Tibial nerve (tissue), 4 donors: ENCODE results near the gene SIX2. TPM values are rescaled to one million over a fixed set of nuclear protein-coding genes. Genes with fewer than 3 reads are reported as not detected.

Experiments used
- DNase-seq, 2 donors: peaks; one replicate each; pipeline ENCODE4 v3.0.0-alpha.2; 2019; ENCODE audit warnings: low spot score in 2 of 2
- H3K27ac ChIP-seq, 4 donors: fragments of 200-600 bp; sonication (generic) in 3 of 4; one replicate each; pipeline ENCODE4 v1.5.1; 2017 to 2019; ENCODE audit warnings: mild to moderate bottlenecking in 1 of 4
- H3K27me3 ChIP-seq, 2 donors: fragments of 200-600 bp; sonication (generic) in 1 of 2; one replicate each; pipeline versions ENCODE4 v1.5.1 to v1.6.0; 2017 to 2019
- H3K36me3 ChIP-seq, 3 donors: fragments of 200-600 bp; sonication (generic); one replicate each; pipeline ENCODE4 v1.5.1; 2018 to 2019
- H3K4me1 ChIP-seq, 4 donors: fragments of 200-600 bp; sonication (generic) in 3 of 4; one replicate each; pipeline ENCODE4 v1.5.1; 2017 to 2019
- H3K4me3 ChIP-seq, 4 donors: fragments of 200-600 bp; sonication (generic) in 3 of 4; one replicate each; pipeline ENCODE4 v1.5.1; 2017 to 2019; ENCODE audit warnings: mild to moderate bottlenecking in 1 of 4, moderate library complexity in 1 of 4
- H3K9me3 ChIP-seq, 4 donors: fragments of 200-600 bp; sonication (generic) in 3 of 4; one replicate each; pipeline ENCODE4 v1.5.1; 2017 to 2019
- CTCF ChIP-seq, 5 experiments: fragments of 200-600 bp in 3 of 5; fragments of 450-650 bp in 2 of 5; sonication (generic) in 3 of 5; IDR thresholded peaks; one replicate each; pipeline ENCODE4 v1.5.1; 2016 to 2019; ENCODE audit warnings: antibody characterized with exemption in 5 of 5, mild to moderate bottlenecking in 3 of 5, moderate library complexity in 2 of 5
- EP300 ChIP-seq, 2 donors: sonication (generic); formaldehyde crosslinking; IDR thresholded peaks; one replicate each; pipeline ENCODE4 v1.6.1; 2017; ENCODE audit warnings: antibody characterized with exemption in 2 of 2, mild to moderate bottlenecking in 1 of 2
- POLR2A ChIP-seq, 2 donors: fragments of 450-650 bp; IDR thresholded peaks; one replicate each; pipeline ENCODE4 v1.6.1; 2017; ENCODE audit warnings: antibody characterized with exemption in 2 of 2, mild to moderate bottlenecking in 2 of 2, moderate library complexity in 2 of 2
- WGBS, 2 donors: methylation state at CpG; one replicate each; pipeline ENCODE4 v1.1.5; 2018; 5-methylcytosine and 5-hydroxymethylcytosine counted together
- total RNA-seq, 4 donors: library from RNA; depleted of rRNA; stranded (reverse); fragments of >200 nt; gene quantifications; one replicate each; pipeline ENCODE4 v1.1.0, GENCODE V29; 2016

SIX2 gene
- total RNA-seq, 4 donors from 2014 or later = 0.87 to 4.9 (median 2.5) TPM

GRCh38 chr2:44981714-44982108 lies 27.5 kb downstream of the SIX2 start:
- DNase-seq = peak; percentile 64 to 82
- H3K9me3 ChIP-seq = no peaks in the 10 kb centered on the region
- H3K36me3 ChIP-seq = no peaks in the 10 kb centered on the region
- H3K27ac ChIP-seq = no peak overlapping the region
- TF ChIP-seq EP300 (IDR thresholded peaks at IDR 0.05) (no peak), CTCF (IDR thresholded peaks at IDR 0.05) (peak; percentile 73 to 91 (median 76)), POLR2A (IDR thresholded peaks at IDR 0.05) (no peak)
- no peaks in the 10 kb centered on the region for H3K4me1 ChIP-seq
- H3K27me3 ChIP-seq = peaks cover 0 to 20% of the 10 kb centered on the region in 2 donors
- 13 to 14% methylated on average over 14 of the region's 14 CpGs for WGBS, 2 donors
- H3K4me3 ChIP-seq = no peak overlapping the region

- no peak for DNase-seq
- Histone ChIP-seq H3K4me3 (no peak overlapping the region), H3K27ac (no peak overlapping the region), H3K4me1 (no peaks in the 10 kb centered on the region), H3K27me3 (peaks cover 0 to 22% of the 10 kb centered on the region in 2 donors), H3K36me3 (no peaks in the 10 kb centered on the region), H3K9me3 (no peaks in the 10 kb centered on the region)
- TF ChIP-seq EP300 (IDR thresholded peaks at IDR 0.05) (no peak), CTCF (IDR thresholded peaks at IDR 0.05) (no peak), POLR2A (IDR thresholded peaks at IDR 0.05) (no peak)
- 37 to 41% methylated on average over 7 to 9 of the region's 9 CpGs for WGBS, 2 donors
Measured at GRCh38 chr2:44980751-44981713, 28.2 kb downstream of the SIX2 start.

DNA sequence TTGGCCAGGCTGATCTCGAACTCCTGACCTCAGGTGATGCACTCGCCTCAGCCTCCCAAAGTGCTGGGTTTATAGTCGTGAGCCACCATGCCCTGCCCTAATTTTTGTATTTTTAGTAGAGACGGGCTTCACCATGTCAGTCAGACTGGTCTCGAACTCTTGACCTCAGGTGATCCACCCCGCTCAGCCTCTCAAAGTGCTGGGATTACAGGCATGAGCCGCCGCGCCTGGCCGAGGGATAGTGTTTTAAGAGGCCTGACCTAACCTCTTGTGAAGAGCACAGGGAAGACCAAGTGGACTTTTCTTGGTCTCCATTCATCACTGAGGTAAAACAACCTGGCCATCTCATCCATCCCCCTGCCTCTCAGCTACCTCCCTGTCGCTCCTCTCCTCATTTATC lies 29.7 kb downstream of the SIX2 start:
- no peak overlapping the region for H3K4me3 ChIP-seq
- WGBS, 2 donors = 70 to 79% methylated on average over 11 of the region's 11 CpGs
- no peak overlapping the region for H3K27ac ChIP-seq
- no peaks in the 10 kb centered on the region for H3K4me1 ChIP-seq
- H3K9me3 ChIP-seq = no peaks in the 10 kb centered on the region
- no peak for DNase-seq
- no peaks in the 10 kb centered on the region for H3K36me3 ChIP-seq
- no peak for TF ChIP-seq CTCF (IDR thresholded peaks at IDR 0.05)
- H3K27me3 ChIP-seq = peaks cover 0 to 32% of the 10 kb centered on the region in 2 donors

DNA sequence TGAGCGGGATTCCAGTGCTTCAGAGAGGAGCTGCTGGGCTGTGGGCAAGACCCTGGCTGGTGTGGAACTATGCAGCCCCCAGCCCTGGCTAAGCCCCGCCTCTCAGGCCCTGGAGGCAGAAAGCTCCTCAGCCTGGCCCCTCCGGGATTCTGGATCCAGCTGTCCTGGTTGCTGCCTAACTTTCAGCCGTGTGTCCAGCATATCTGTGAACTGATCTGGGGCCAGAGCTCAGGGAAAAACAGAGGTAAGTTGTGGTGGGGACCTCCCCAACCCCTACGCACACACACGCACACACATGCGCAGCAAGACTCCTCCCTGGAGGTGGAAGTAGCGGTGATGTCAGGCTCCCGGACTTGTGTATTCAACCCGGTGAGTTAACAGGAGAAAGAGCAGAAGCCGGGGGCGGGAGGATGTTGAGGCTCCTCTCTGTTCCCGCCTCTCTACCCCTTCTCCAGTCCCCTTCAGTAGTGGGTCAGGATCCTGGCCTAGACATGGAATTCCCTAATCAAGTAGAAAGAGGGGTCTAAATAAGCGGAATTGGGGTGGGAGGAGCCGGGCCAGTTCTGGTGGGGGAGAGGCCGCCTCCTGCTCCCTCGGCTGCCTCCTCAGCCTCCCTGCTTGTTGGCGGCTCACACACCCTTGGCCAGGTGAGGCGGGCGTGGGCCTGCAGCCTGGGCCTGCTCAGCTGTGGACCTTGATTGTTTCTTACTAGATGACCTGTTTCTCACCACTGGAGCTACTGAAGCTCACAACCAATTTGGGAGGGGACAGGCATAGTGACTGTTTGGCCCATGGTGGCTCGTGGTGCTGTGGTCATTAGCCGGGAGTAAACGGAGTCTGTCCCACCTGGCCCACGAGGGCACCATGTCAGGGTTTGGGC lies 33.4 kb downstream of the SIX2 start:
- WGBS, 2 donors = 60 to 73% methylated on average over 24 of the region's 24 CpGs
- TF ChIP-seq CTCF (IDR thresholded peaks at IDR 0.05) (no peak), POLR2A (IDR thresholded peaks at IDR 0.05) (no peak), EP300 (IDR thresholded peaks at IDR 0.05) (no peak)
- no peaks in the 10 kb centered on the region for H3K36me3 ChIP-seq
- no peak overlapping the region for H3K27ac ChIP-seq
- peaks cover 0 to 42% of the 10 kb centered on the region in 2 donors for H3K27me3 ChIP-seq
- DNase-seq = no peak
- no peaks in the 10 kb centered on the region for H3K9me3 ChIP-seq
- no peaks in the 10 kb centered on the region for H3K4me1 ChIP-seq
- no peak overlapping the region for H3K4me3 ChIP-seq
